ENCODE measurements around the gene RRP1B. TPM values are rescaled to one million over a fixed set of nuclear protein-coding genes. Genes with fewer than 3 reads are reported as not detected.
A peak's percentile ranks its signal among the peaks of the same experiment; 100 is the strongest.

The RRP1B gene
- total and polyA plus RNA-seq, 2 donors (not counting 1 experiment from before 2014, with no cell fraction given): 11.7 to 20.3 TPM

DNA sequence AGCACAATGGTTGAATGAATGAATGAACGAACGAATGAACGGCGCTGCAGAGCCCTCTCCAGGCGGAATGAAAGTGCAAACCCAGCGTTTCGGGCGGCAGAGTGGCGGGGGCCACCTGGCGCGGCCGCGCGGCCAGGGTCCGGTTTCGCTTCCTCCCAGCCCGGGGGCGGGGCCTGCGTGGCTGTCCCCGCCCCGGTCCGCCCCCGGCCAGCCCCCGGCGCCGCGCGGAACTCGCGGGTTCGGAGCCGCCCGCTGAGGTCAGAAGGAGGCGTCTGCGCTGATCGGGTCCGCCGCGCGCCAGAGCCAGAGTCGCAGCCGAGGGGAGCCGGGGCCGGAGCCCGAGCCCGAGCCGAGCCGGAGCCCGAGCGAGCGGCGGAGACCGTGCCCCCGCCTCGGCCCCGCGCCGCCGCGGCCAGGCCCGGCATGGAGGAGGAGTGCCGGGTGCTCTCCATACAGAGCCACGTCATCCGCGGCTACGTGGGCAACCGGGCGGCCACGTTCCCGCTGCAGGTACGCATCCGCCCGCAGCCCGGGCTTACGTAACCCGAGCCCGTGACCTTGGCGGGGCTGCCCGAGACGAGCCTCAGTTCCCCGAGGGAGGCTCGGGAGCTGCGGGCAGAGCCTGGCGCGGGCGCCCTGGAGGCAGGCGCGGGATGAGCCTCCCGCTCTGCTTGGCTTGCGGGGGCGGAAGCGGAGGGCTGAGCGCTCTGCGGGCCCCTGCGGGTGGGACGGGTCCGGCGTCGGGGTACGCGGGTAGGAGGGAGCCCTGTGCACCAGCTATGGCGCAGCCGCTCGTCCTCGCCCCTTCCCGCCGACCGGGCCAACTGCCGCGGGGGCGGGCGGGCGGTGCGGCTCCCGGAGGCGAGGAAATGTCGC is 59.8 kb downstream of the RRP1B start, which contains the start of gene PDXK:
Gene PDXK (plus strand): TSS at position 258 of the 876 bp plus-strand sequence. CDS start 166 bp downstream, at position 424.
- peaks cover 5% of the 10 kb centered on the region for H3K36me3 ChIP-seq (ENCODE audit: control insufficient read depth, insufficient read depth, low read length)
- TF ChIP-seq EZH2 (IDR thresholded peaks at IDR 0.05; ENCODE audit: low read length, missing control alignments) (no peak), CTCF (conservative IDR thresholded peaks at IDR 0.05 in 1 of 2, IDR thresholded peaks at IDR 0.05 in 1 of 2; ENCODE audit: low read depth in 1 of 2, low read length in 2 of 2) (peak in 1 of 2 donors; percentile 5)
- H3K4me3 ChIP-seq (replicated peaks in 1 of 4; ENCODE audit: control extremely low read depth in 1 of 4, insufficient read depth in 1 of 4, low read depth in 3 of 4, low read length in 4 of 4): peak within 1 kb of the TSS; percentile 79 to 94 (median 90)
- no peaks in the 10 kb centered on the region for H4K20me1 ChIP-seq (ENCODE audit: control insufficient read depth, extremely low read depth, insufficient read depth, low read length)
- H3K4me2 ChIP-seq (ENCODE audit: extremely low read depth, insufficient read depth, low read length): peak within 1 kb of the TSS; percentile 94
- H3K79me2 ChIP-seq (ENCODE audit: control insufficient read depth, insufficient read depth, low read length): peaks cover 39% of the 10 kb centered on the region
- no peaks in the 10 kb centered on the region for H3K27me3 ChIP-seq (ENCODE audit: control insufficient read depth, insufficient read depth, low read length)
- peak within 1 kb of the TSS; percentile 93 for H3K9ac ChIP-seq (ENCODE audit: insufficient read depth, low read length)
- H3K9me3 ChIP-seq (ENCODE audit: control insufficient read depth, insufficient read depth, low read depth, low read length): no peaks in the 10 kb centered on the region
- peaks cover 7% of the 10 kb centered on the region for H3K4me1 ChIP-seq (ENCODE audit: control insufficient read depth, extremely low read depth, insufficient read depth, low read length)
- peak within 1 kb of the TSS; percentile 89 for H3K27ac ChIP-seq (ENCODE audit: insufficient read depth, low read length)
- H2AFZ ChIP-seq (ENCODE audit: low read length): peak within 1 kb of the TSS; percentile 60
- DNase-seq (ENCODE audit: low read depth in 2 of 2): peak; percentile 74 to 78

GRCh38 chr21:43719748-43720538 is 60.6 kb downstream of the RRP1B start:
- H4K20me1 ChIP-seq (ENCODE audit: control insufficient read depth, extremely low read depth, insufficient read depth, low read length): no peaks in the 10 kb centered on the region
- no peaks in the 10 kb centered on the region for H3K9me3 ChIP-seq (ENCODE audit: control insufficient read depth, insufficient read depth, low read depth, low read length)
- peak overlapping the region; percentile 94 for H3K4me2 ChIP-seq (ENCODE audit: extremely low read depth, insufficient read depth, low read length)
- peak overlapping the region; percentile 93 for H3K9ac ChIP-seq (ENCODE audit: insufficient read depth, low read length)
- H3K27ac ChIP-seq (ENCODE audit: insufficient read depth, low read length): peak overlapping the region; percentile 89
- no peak for TF ChIP-seq CTCF (conservative IDR thresholded peaks at IDR 0.05 in 1 of 2, IDR thresholded peaks at IDR 0.05 in 1 of 2; ENCODE audit: low read depth in 1 of 2, low read length in 2 of 2)
- no peak for TF ChIP-seq EZH2 (IDR thresholded peaks at IDR 0.05; ENCODE audit: low read length, missing control alignments)
- H3K36me3 ChIP-seq (ENCODE audit: control insufficient read depth, insufficient read depth, low read length): peaks cover 5% of the 10 kb centered on the region
- peak overlapping the region; percentile 79 to 94 (median 90) for H3K4me3 ChIP-seq (replicated peaks in 1 of 4; ENCODE audit: control extremely low read depth in 1 of 4, insufficient read depth in 1 of 4, low read depth in 3 of 4, low read length in 4 of 4)
- H3K27me3 ChIP-seq (ENCODE audit: control insufficient read depth, insufficient read depth, low read length): no peaks in the 10 kb centered on the region
- H2AFZ ChIP-seq (ENCODE audit: low read length): no peak overlapping the region
- H3K4me1 ChIP-seq (ENCODE audit: control insufficient read depth, extremely low read depth, insufficient read depth, low read length): peaks cover 7% of the 10 kb centered on the region
- no peak for DNase-seq (ENCODE audit: low read depth in 2 of 2)
- H3K79me2 ChIP-seq (ENCODE audit: control insufficient read depth, insufficient read depth, low read length): peaks cover 42% of the 10 kb centered on the region
